Keratinocyte (primary cell): ENCODE measurements around the gene MYO16. TPM values are rescaled to one million over a fixed set of nuclear protein-coding genes. Genes with fewer than 3 reads are reported as not detected.

Experiments used
- DNase-seq: peaks from one replicate; pipeline ENCODE4 v3.0.0-alpha.2; 2011; ENCODE audit warnings: low read depth, missing footprints, low spot score
- FAIRE-seq: peaks from 2 replicates; lab custom pipeline; 2011; peaks lifted over from hg19 to GRCh38; lab: Jason Lieb, UNC
- H2AFZ ChIP-seq: 2 replicates; pipeline ENCODE4 v1.6.0; 2012; ENCODE audit warnings: low read length, control low read depth, inconsistent platforms; ENCODE audit not compliant: control insufficient read depth
- H3K27ac ChIP-seq: 2 replicates; pipeline ENCODE4 v1.5.1; 2011; ENCODE audit warnings: low read length; ENCODE audit not compliant: control insufficient read depth, insufficient read depth
- H3K27me3 ChIP-seq: 3 replicates; pipeline ENCODE4 v1.6.0; 2011; ENCODE audit warnings: low read length; ENCODE audit not compliant: control insufficient read depth, insufficient read depth; ENCODE audit errors: extremely low read depth
- H3K36me3 ChIP-seq, 2 experiments: 2 replicates in 1 of 2; 3 replicates in 1 of 2; pipeline ENCODE4 v1.5.1; 2011; ENCODE audit warnings: low read length in 2 of 2, mild to moderate bottlenecking in 1 of 2; ENCODE audit not compliant: control insufficient read depth in 2 of 2, insufficient read depth in 2 of 2; ENCODE audit errors: extremely low read depth in 1 of 2
- H3K4me1 ChIP-seq: 3 replicates; pipeline ENCODE4 v1.5.1; 2011; ENCODE audit warnings: low read length; ENCODE audit not compliant: control insufficient read depth, insufficient read depth; ENCODE audit errors: extremely low read depth
- H3K4me2 ChIP-seq: 3 replicates; pipeline ENCODE4 v1.6.0; 2011; ENCODE audit warnings: low read depth, low read length; ENCODE audit not compliant: control insufficient read depth, insufficient read depth; ENCODE audit errors: extremely low read depth
- H3K4me3 ChIP-seq, 3 experiments: fragments of 200-600 bp in 1 of 3; sonication (generic) in 1 of 3; 2 replicates in 2 of 3; 3 replicates in 1 of 3; pipeline ENCODE4 v1.5.1; 2011 to 2016; ENCODE audit warnings: low read length in 3 of 3, mild to moderate bottlenecking in 3 of 3, control low read depth in 2 of 3, inconsistent platforms in 1 of 3, low read depth in 1 of 3, mixed read lengths in 1 of 3, mixed run types in 1 of 3, moderate library complexity in 1 of 3; ENCODE audit not compliant: control insufficient read depth in 2 of 3, insufficient read depth in 2 of 3; ENCODE audit errors: extremely low read depth in 1 of 3
- H3K79me2 ChIP-seq: 2 replicates; pipeline ENCODE4 v1.6.0; 2012; ENCODE audit warnings: low read length; ENCODE audit not compliant: control insufficient read depth, insufficient read depth
- H3K9ac ChIP-seq: 3 replicates; pipeline ENCODE4 v1.6.0; 2011; ENCODE audit warnings: low read length; ENCODE audit not compliant: control insufficient read depth, insufficient read depth; ENCODE audit errors: extremely low read depth
- H3K9me1 ChIP-seq: 3 replicates; pipeline ENCODE4 v1.6.0; 2011; ENCODE audit warnings: low read length; ENCODE audit not compliant: control insufficient read depth, insufficient read depth; ENCODE audit errors: extremely low read depth
- H3K9me3 ChIP-seq: 2 replicates; pipeline ENCODE4 v1.5.1; 2012; ENCODE audit warnings: low read depth, low read length; ENCODE audit not compliant: control insufficient read depth
- H4K20me1 ChIP-seq: 3 replicates; pipeline ENCODE4 v1.6.0; 2011; ENCODE audit warnings: low read length; ENCODE audit not compliant: control insufficient read depth, insufficient read depth; ENCODE audit errors: extremely low read depth
- EZH2 ChIP-seq: IDR thresholded peaks from one replicate; pipeline ENCODE4 v1.6.1; 2012; ENCODE audit warnings: inconsistent platforms, mild to moderate bottlenecking, low read length, moderate library complexity
- dilution Hi-C: fragments of 300-500 bp; cut with MboI; formaldehyde crosslinking; loops from one replicate; pipeline ENCODE4 v1.7.0; 2020; ENCODE audit warnings: low sequenced_read_pairs; ENCODE audit not compliant: extremely low pct_ligation_motif_present
- polyA plus RNA-seq, 5 experiments: library from polyadenylated mRNA; depleted of rRNA in 3 of 5; stranded (reverse) in 3 of 5; stranded (forward) in 1 of 5; unstranded in 1 of 5; fragments of >200 nt; gene quantifications; 1 replicate in 1 of 5; 2 replicates in 3 of 5; 3 replicates in 1 of 5; pipeline versions ENCODE4 v1.2.1 to v1.2.3, GENCODE V29; 2011 to 2012; ENCODE audit warnings: missing spikeins in 2 of 5, low read depth in 1 of 5, low replicate concordance in 1 of 5
- TF ChIP-seq, protein P1 (sequence below), 3 experiments: IDR thresholded peaks in 1 of 3; conservative IDR thresholded peaks in 1 of 3; optimal IDR thresholded peaks in 1 of 3; 2 replicates in 2 of 3; 3 replicates in 1 of 3; pipeline versions ENCODE3 to v1.5.1; 2011; ENCODE audit warnings: low read length in 3 of 3, mild to moderate bottlenecking in 3 of 3, moderate library complexity in 2 of 3, control low read depth in 1 of 3, inconsistent platforms in 1 of 3; ENCODE audit not compliant: insufficient read depth in 2 of 3; ENCODE audit errors: extremely low read depth in 1 of 3

The MYO16 gene
- polyA plus RNA-seq, 1 donor (not counting 4 experiments of a cell fraction or from before 2014, with no cell fraction given): 0.08 TPM

DNA sequence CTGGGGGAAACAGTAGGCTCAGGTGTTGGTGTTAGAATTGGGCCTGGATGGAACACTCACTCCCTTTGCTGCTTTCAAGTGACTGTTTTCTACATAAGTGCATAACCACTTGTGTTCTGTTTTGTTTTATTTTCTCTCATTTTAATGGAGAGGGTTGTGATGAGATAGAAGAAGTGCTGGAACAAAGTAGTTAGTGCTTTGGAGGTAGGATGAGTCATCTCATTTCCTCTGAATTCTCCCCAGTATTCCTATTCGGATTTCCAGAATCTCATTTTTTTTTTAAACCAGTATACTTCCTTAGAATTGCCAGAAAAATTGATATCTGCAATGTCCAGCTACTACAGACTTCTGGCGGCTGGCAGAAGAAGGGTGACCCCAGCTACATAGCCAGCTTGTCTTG, 575.9 kb downstream of the MYO16 start:
- DNase-seq: no peak
- FAIRE-seq: no peak
- Histone ChIP-seq H4K20me1 (no peaks in the 10 kb centered on the region), H3K4me3 (no peak overlapping the region), H3K27ac (no peak overlapping the region), H3K36me3 (no peaks in the 10 kb centered on the region), H3K4me1 (peaks cover 10% of the 10 kb centered on the region), H3K9ac (no peak overlapping the region), H3K9me3 (no peaks in the 10 kb centered on the region), H3K79me2 (no peaks in the 10 kb centered on the region), H3K4me2 (no peak overlapping the region), H3K9me1 (no peaks in the 10 kb centered on the region), H2AFZ (no peak overlapping the region), H3K27me3 (no peaks in the 10 kb centered on the region)
- dilution Hi-C loops: no loop called here
- TF ChIP-seq EZH2: no peak
- TF ChIP-seq, protein P1, sequence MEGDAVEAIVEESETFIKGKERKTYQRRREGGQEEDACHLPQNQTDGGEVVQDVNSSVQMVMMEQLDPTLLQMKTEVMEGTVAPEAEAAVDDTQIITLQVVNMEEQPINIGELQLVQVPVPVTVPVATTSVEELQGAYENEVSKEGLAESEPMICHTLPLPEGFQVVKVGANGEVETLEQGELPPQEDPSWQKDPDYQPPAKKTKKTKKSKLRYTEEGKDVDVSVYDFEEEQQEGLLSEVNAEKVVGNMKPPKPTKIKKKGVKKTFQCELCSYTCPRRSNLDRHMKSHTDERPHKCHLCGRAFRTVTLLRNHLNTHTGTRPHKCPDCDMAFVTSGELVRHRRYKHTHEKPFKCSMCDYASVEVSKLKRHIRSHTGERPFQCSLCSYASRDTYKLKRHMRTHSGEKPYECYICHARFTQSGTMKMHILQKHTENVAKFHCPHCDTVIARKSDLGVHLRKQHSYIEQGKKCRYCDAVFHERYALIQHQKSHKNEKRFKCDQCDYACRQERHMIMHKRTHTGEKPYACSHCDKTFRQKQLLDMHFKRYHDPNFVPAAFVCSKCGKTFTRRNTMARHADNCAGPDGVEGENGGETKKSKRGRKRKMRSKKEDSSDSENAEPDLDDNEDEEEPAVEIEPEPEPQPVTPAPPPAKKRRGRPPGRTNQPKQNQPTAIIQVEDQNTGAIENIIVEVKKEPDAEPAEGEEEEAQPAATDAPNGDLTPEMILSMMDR (optimal IDR thresholded peaks at IDR 0.05 in 1 of 3, IDR thresholded peaks at IDR 0.05 in 1 of 3, conservative IDR thresholded peaks at IDR 0.05 in 1 of 3; ENCODE audit: extremely low read depth in 1 of 3, insufficient read depth in 2 of 3, low read length in 3 of 3): no peak

DNA sequence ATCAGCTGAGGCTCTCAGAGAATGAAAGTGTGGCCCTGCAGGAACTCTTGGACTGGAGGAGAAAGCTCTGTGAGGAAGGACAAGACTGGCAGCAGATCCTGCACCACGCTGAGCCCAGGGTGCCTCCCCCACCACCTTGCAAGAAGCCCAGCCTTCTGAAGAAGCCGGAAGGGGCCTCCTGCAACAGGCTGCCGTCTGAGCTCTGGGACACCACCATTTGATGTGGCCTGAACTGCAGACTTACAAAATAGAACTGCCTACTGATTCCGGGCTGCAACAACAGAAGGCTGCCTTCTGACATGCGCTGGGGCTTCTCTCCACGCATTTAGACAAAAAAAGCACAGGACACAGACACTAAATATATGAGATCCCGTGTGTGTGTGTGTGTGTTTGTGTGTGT, 577.2 kb downstream of the MYO16 start:
- no peaks in the 10 kb centered on the region for H3K27me3 ChIP-seq
- no peak overlapping the region for H2AFZ ChIP-seq
- H4K20me1 ChIP-seq: no peaks in the 10 kb centered on the region
- no peaks in the 10 kb centered on the region for H3K79me2 ChIP-seq
- dilution Hi-C loops: no loop called here
- H3K27ac ChIP-seq: no peak overlapping the region
- H3K4me3 ChIP-seq: no peak overlapping the region
- DNase-seq (no peak), FAIRE-seq (no peak)
- TF ChIP-seq EZH2: no peak
- TF ChIP-seq, protein P1 (optimal IDR thresholded peaks at IDR 0.05 in 1 of 3, IDR thresholded peaks at IDR 0.05 in 1 of 3, conservative IDR thresholded peaks at IDR 0.05 in 1 of 3; ENCODE audit: extremely low read depth in 1 of 3, insufficient read depth in 2 of 3, low read length in 3 of 3): no peak
- H3K9me3 ChIP-seq: no peaks in the 10 kb centered on the region
- no peak overlapping the region for H3K9ac ChIP-seq
- H3K4me2 ChIP-seq: no peak overlapping the region
- H3K4me1 ChIP-seq: peaks cover 16% of the 10 kb centered on the region
- H3K36me3 ChIP-seq: no peaks in the 10 kb centered on the region
- H3K9me1 ChIP-seq: no peaks in the 10 kb centered on the region
